KBM-7 (cell line): ENCODE data around the gene RPL29.
"Not testable (repeated sequence)": the region's sequence is repeated elsewhere in the genome, so short reads cannot be mapped to it uniquely, and the experiment has no call there.

Experiments
- DNase-seq: peaks from one replicate; pipeline ENCODE4 v3.0.0-alpha.2; 2015
- in situ Hi-C: fragments of 300-500 bp; cut with MboI; formaldehyde crosslinking; loops from 2 replicates; pipeline ENCODE4 v1.14.3; 2020; ENCODE audit warnings: low sequenced_read_pairs, low pct_unique_long_range_greater_than_20kb, mixed read lengths

The RPL29 gene

DNA sequence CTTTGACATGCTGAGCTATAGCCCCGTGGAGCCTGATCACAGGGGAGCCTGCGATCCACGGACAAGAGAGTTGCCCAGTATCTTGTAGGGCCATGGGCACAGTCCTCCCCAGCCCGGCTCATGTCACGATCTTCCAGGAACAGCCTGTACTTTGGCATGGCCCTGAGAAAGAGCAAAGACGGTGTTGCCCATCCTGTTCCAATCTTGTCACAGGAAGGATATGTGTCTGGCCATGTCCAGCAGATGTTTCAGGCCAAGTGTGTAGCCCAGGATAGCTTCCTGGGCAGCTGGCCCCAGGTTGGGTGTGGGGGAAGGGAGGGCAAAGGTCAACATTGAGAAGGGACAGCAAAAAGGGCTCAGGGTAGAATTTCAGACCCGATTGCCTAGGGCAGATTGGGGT lies 17.0 kb upstream of the RPL29 start:
- in situ Hi-C loops, result no loop called here
- no peak for DNase-seq

DNA sequence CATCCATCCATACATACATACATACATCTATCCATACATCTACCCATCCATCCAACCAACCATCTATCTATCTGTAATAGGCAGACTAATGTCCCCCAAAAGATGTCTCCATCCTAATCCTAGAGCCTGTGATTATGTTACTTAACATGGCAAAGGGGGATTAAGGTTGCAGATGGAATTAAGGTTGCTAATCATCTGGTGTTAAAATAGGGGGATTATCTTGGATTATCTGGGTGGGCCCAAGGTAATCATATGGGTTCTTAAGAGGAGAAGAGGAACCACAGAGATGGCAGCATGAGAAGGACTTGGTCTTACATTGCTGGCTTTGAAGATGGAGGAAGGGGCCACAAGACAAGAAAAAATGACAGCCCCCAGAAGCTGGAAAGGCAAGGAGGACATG lies 14.7 kb upstream of the RPL29 start:
- DNase-seq, result no peak
- in situ Hi-C loops, result no loop called here

DNA sequence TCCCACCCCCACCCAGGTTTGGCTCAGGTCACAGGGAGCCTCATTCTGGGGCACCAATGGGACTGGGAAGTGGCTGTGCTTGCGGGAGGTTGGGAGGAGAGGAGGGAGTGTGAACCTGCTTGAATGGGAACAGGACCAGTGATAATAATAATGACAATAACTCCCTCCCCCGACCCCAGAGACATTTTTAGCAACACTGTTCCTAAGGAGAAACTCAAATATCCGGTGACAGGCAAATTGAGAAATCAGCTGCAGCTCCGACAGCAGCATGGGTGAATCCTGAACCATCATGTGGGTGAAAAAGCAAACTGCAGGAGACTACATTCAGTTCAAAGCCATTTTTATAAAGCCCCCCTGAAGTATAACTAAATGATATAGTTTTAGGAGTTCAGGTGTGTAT lies 11.6 kb upstream of the RPL29 start:
- in situ Hi-C loops, result loop anchor here (10.0 kb wide), 1 partner anchor 128 kb away; no protein-coding TSS in a partner anchor
- DNase-seq, result no peak

DNA sequence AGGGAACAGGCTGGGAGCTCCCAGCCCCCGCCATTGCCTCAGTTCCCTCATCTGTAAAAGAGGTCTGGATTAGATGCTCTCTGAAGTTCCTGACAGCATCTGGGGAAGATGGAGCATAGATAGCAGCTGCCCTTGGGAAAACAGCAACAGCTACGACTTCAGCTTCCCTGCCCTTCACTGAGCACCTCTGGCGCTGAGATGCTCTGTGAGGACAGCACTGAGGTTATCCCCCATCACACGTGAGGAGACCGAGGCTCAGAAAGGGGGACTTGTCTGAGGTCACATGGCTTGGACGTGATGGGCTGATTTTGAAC lies 11.1 kb upstream of the RPL29 start:
- in situ Hi-C loops, result loop anchor here (10.0 kb wide), 1 partner anchor 128 kb away; no protein-coding TSS in a partner anchor
- DNase-seq, result no peak

GRCh38 chr3:52006017-52006819 lies 10.5 kb upstream of the RPL29 start:
- in situ Hi-C loops, result loop anchor here (10.0 kb wide), 1 partner anchor 129 kb away; no protein-coding TSS in a partner anchor
- peak; percentile 55 for DNase-seq

- DNase-seq, result peak; percentile 87
- in situ Hi-C loops, result loop anchor here (10.0 kb wide), 1 partner anchor 129 kb away; no protein-coding TSS in a partner anchor
These were observed 9.9 kb upstream of the RPL29 start for GRCh38 chr3:52005571-52005986.

DNA sequence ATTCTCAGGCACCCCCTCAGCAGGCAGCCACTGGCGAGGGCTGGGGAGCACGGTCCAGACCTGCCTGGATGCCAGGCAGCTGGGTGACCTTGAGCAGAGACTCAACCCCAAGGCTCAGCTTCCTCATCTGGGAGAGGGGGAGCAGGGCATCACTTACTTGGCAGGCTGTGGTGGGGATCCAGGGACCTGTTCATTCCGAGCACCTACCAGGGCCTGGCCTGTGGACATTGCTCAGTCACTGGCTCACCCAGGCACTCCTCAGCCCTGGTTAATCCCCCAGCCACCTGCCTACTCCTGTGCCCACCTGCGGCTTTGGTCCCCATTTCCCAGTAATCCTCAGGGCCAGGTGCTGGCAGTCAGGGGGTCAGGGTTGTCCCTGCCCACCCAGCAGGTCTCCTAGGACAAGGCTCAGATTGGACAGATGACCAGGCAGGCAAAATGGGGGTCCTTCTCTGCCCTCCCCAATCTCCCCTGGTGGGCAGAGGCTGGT lies 9.3 kb upstream of the RPL29 start:
- no peak for DNase-seq
- in situ Hi-C loops, result loop anchor here (10.0 kb wide), 1 partner anchor 130 kb away; no protein-coding TSS in a partner anchor

- DNase-seq, result peak; percentile 69
- in situ Hi-C loops, result loop anchor here (10.0 kb wide), 1 partner anchor 131 kb away; no protein-coding TSS in a partner anchor
These were observed 8.6 kb upstream of the RPL29 start for GRCh38 chr3:52004163-52004787.

GRCh38 chr3:52002748-52003147 lies 7.1 kb upstream of the RPL29 start:
- in situ Hi-C loops, result loop anchor here (10.0 kb wide), 1 partner anchor 132 kb away; no protein-coding TSS in a partner anchor
- no peak for DNase-seq

- peak; percentile 88 for DNase-seq
- in situ Hi-C loops, result loop anchor here (10.0 kb wide), 1 partner anchor 133 kb away; no protein-coding TSS in a partner anchor
These were observed 5.8 kb upstream of the RPL29 start for GRCh38 chr3:52001443-52001974.

DNA sequence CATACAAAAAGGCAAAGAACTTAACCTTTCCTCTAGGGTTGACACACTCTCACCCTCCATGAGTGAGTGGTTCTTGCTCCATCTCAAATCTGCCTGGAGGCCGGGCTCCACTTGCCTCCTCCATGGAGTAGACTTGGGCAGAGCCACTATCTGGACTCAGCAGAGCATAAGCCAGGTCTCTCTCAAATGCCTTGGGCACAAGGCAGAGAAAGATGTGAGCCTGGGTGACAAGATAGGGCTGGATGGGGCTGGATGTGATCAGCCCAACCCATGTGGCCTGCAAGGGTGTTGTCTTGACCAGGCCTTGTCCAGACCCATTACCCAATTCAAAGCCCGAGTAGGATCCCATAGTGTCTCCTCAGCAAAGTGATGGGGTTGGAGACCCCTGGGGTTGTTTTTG lies 4.2 kb upstream of the RPL29 start:
- in situ Hi-C loops, result loop anchor here (10.0 kb wide), 1 partner anchor 135 kb away; no protein-coding TSS in a partner anchor
- DNase-seq, result no peak

DNA sequence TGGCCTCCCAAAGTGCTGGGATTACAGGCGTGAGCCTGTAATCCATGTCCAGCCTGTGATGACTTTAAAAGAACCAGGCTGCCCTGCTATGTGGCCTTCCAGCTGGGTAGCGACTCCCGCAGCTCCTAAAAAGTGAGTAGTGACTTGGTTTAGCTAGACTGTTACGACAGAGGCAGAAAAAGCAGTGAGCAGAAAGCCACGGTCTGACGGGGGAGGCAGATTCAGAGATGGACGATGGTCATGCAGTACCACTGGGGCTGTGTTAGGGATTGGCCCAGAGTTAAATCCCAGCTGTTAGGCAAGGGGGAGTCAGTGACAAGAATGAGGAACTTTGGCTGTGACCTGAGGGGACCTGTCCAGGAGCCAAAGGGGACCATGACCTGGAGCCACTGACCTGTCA lies 3.1 kb upstream of the RPL29 start:
- in situ Hi-C loops, result no loop called here
- no peak for DNase-seq

DNA sequence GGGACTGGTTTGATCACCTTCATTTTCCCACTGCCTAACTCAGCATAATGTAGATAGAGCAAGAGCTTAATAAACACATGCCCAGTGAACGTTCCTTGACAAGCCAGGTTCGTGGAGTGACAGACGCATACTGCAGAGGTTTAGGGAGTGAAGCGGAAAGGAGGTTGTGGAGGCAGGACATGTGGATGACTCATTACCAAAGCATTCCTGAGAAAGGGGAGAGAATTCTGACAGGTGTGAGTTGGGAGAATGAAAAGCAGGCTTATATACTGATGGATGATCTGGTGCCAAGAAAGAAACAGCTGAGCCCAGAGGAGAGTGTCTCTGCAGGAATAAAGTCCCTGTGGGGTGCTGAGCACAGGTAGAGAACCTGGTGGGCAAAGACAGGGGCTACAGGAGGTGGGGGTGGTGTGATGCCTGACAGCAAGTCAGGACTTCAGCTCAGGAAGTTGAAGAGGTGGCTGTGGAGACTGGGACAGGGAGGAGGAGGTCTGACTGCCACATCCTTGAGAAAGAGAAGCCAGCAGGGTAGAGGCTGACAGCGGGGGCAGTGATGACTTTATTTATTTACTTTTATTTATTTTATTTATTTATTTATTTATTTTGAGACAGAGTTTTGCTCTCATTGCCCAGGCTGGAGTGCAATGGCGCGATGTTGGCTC lies 2.4 kb upstream of the RPL29 start:
- in situ Hi-C loops, result no loop called here
- no peak for DNase-seq

- DNase-seq, result no peak
- in situ Hi-C loops, result no loop called here
These were observed 1.5 kb upstream of the RPL29 start for GRCh38 chr3:51997172-51997571.

GRCh38 chr3:51994530-51994929 lies 1.2 kb downstream of the RPL29 start:
- no peak for DNase-seq
- in situ Hi-C loops, result no loop called here

DNA sequence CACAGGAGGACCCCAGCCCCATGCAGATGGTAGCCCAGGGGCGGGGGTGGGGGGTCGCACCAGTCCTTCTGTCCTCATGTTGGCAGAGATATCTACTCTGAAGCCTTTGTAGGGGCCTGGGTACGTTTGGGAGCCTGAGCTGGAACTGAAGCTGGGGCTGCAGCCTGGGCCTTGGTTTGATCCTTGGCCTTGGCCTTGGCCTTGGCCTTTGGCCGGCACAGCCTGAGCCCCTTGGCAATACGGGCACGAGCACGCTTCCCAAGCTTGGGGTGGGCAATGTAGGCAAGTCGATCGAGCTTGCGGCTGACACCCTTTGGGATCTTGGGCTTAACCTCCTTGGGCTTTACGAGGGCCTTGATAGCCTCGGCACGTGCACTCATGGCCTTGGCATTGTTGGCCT lies 2.0 kb downstream of the RPL29 start:
- DNase-seq, in situ Hi-C loops: not testable (repeated sequence)

- in situ Hi-C loops, result no loop called here
- no peak for DNase-seq
These were observed 3.5 kb downstream of the RPL29 start for GRCh38 chr3:51992017-51992682.

DNA sequence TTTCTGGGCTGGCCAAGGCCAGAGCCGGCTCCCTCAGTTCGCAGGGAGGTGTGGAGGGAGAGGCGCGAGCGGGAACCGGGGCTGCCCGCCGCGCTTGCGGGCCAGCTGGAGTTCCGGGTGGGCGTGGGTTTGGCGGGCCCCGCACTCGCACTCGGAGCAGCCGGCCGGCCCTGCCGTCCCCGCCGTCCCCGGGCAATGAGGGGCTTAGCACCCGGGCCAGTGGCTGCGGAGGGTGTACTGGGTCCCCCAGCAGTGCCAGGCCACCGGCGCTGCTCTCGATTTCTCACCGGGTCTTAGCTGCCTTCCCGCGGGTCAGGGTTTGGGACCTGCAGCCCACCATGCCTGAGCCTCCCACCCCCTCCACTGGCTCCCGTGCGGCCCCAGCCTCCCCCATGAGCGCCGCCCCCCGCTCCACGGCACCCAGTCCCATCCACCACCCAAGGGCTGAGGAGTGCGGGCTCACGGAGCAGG lies 5.2 kb downstream of the RPL29 start:
- in situ Hi-C loops, DNase-seq: not testable (repeated sequence)
